Measurements from ENCODE around the gene KCNJ15.

DNA sequence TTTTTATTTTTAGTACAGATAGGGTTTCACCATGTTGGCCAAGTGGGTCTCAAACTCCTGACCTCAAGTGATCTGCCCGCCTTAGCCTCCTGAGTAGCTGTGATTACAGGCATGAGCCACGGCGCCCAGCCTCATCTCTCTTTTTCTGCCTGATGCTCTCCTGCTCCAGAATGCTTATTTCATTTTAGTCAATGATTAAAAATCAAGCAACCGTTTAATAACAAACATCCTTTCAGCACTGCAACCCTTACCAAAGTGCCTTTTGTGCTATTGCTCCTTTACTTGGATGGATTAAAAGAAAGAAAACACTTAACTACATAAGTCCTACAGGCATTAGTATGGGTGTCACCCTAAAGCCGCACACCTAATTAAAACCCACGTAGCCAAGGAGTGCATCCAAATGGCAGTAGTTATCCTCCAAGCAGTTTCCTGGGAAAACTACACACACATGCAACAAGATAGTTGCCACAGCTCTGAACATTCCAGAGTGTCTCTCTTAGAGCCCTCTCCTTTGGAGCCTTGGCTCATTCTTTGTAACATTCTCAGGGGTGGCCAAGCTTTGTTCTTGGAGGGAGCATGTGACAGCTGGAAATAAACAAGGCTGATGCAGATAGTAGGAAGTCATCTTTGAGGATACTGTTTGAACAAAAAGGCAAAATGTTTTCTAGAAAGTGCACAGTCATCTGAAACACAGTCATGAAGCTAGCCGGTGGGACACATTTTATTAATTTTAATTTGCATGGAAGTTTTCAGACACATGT, 51.2 kb downstream of the KCNJ15 start:
- TF ChIP-seq, protein P1, sequence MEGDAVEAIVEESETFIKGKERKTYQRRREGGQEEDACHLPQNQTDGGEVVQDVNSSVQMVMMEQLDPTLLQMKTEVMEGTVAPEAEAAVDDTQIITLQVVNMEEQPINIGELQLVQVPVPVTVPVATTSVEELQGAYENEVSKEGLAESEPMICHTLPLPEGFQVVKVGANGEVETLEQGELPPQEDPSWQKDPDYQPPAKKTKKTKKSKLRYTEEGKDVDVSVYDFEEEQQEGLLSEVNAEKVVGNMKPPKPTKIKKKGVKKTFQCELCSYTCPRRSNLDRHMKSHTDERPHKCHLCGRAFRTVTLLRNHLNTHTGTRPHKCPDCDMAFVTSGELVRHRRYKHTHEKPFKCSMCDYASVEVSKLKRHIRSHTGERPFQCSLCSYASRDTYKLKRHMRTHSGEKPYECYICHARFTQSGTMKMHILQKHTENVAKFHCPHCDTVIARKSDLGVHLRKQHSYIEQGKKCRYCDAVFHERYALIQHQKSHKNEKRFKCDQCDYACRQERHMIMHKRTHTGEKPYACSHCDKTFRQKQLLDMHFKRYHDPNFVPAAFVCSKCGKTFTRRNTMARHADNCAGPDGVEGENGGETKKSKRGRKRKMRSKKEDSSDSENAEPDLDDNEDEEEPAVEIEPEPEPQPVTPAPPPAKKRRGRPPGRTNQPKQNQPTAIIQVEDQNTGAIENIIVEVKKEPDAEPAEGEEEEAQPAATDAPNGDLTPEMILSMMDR (IDR thresholded peaks at IDR 0.05 in 2 of 3, conservative IDR thresholded peaks at IDR 0.05 in 1 of 3; ENCODE audit: control insufficient read depth in 2 of 3, extremely low read depth in 1 of 3, insufficient read depth in 1 of 3, low read depth in 3 of 3, low read length in 3 of 3): no peak
- TF ChIP-seq CHD2 (IDR thresholded peaks at IDR 0.05; ENCODE audit: borderline replicate concordance, low read depth, low read length): no peak
- no peak for TF ChIP-seq EZH2 (IDR thresholded peaks at IDR 0.05; ENCODE audit: borderline replicate concordance, control insufficient read depth, low read depth, low read length)
- no peak for TF ChIP-seq HDAC2 (IDR thresholded peaks at IDR 0.05)
- no peak for TF ChIP-seq BRCA1 (IDR thresholded peaks at IDR 0.05; ENCODE audit: low read depth, low read length)
- no peak for TF ChIP-seq TARDBP (IDR thresholded peaks at IDR 0.05; ENCODE audit: borderline replicate concordance)
- no peak for TF ChIP-seq ZNF207 (IDR thresholded peaks at IDR 0.05; ENCODE audit: borderline replicate concordance)
- TF ChIP-seq CEBPB (IDR thresholded peaks at IDR 0.05; ENCODE audit: borderline replicate concordance in 1 of 2, low read depth in 2 of 2, low read length in 2 of 2): no peak

Measured in GM12878 (cell line).